ENCODE data around the gene TIGD3. TPM values are rescaled to one million over a fixed set of nuclear protein-coding genes. Genes with fewer than 3 reads are reported as not detected.

The TIGD3 gene
- total RNA-seq, 6 experiments from 2014 or later, result 0.10 to 0.28 (median 0.20) TPM; not detected in 3

GRCh38 chr11:65393513-65394079, 39.0 kb downstream of the TIGD3 start:
- DNase-seq, result peak in 2 of 3 donors; percentile 46 to 54
- no CpG with 5 or more reads among the region's 17 CpGs for WGBS (ENCODE audit: insufficient coverage, low coverage, low lambda C conversion rate, missing lambda C conversion rate)
- ATAC-seq, result no peak
- TF ChIP-seq POLR2A (IDR thresholded peaks at IDR 0.05) (no peak), CTCF (IDR thresholded peaks at IDR 0.05) (no peak)
- peaks cover 0 to 11% (median 5%) of the 10 kb centered on the region in 4 donors for H3K36me3 ChIP-seq
- no peak overlapping the region for H3K27ac ChIP-seq
- H3K4me1 ChIP-seq, result peaks cover 0 to 3% (median 0%) of the 10 kb centered on the region in 4 donors
- no peaks in the 10 kb centered on the region for H3K9me3 ChIP-seq
- H3K27me3 ChIP-seq, result no peaks in the 10 kb centered on the region
- intact Hi-C loops (cut with DNase I), result loop anchor here in 1 of 2 donors (5.0 kb wide), 1 partner anchor 36 kb away; no protein-coding TSS in a partner anchor
- H3K4me3 ChIP-seq, result no peak overlapping the region

- intact Hi-C loops (cut with DNase I), result loop anchor here in 1 of 2 donors (5.0 kb wide), 1 partner anchor 37 kb away; no protein-coding TSS in a partner anchor
- DNase-seq (peak in 1 of 3 donors; percentile 55), ATAC-seq (no peak)
- TF ChIP-seq CTCF (IDR thresholded peaks at IDR 0.05) (no peak), POLR2A (IDR thresholded peaks at IDR 0.05) (no peak)
- no peak overlapping the region for H3K4me3 ChIP-seq
- H3K9me3 ChIP-seq, result no peaks in the 10 kb centered on the region
- no peak overlapping the region for H3K27ac ChIP-seq
- peaks cover 0 to 11% (median 5%) of the 10 kb centered on the region in 4 donors for H3K36me3 ChIP-seq
- no peaks in the 10 kb centered on the region for H3K4me1 ChIP-seq
- 100% methylated on average over 1 of the region's 20 CpGs for WGBS (ENCODE audit: insufficient coverage, low coverage, low lambda C conversion rate, missing lambda C conversion rate)
- H3K27me3 ChIP-seq, result no peaks in the 10 kb centered on the region
Observed at GRCh38 chr11:65394125-65394536, 39.6 kb downstream of the TIGD3 start.

- Histone ChIP-seq H3K27me3 (no peaks in the 10 kb centered on the region), H3K4me3 (no peak overlapping the region), H3K9me3 (no peaks in the 10 kb centered on the region), H3K36me3 (peaks cover 0 to 14% (median 6%) of the 10 kb centered on the region in 4 donors), H3K27ac (no peak overlapping the region), H3K4me1 (no peaks in the 10 kb centered on the region)
- intact Hi-C loops (cut with DNase I), result no loop called here
- TF ChIP-seq POLR2A (IDR thresholded peaks at IDR 0.05) (no peak), CTCF (IDR thresholded peaks at IDR 0.05) (no peak)
- DNase-seq, result peak in 1 of 3 donors; percentile 45
- no peak for ATAC-seq
- WGBS (ENCODE audit: insufficient coverage, low coverage, low lambda C conversion rate, missing lambda C conversion rate), result no CpG with 5 or more reads among the region's 15 CpGs
Observed at GRCh38 chr11:65395961-65396530, 41.5 kb downstream of the TIGD3 start.

- no peak for ATAC-seq
- peaks cover 0 to 14% (median 6%) of the 10 kb centered on the region in 4 donors for H3K36me3 ChIP-seq
Observed at GRCh38 chr11:65396769-65397745, 42.5 kb downstream of the TIGD3 start.

More at GRCh38 chr11:65396769-65397745, 42.5 kb downstream of the TIGD3 start:
- intact Hi-C loops (cut with DNase I), result no loop called here
- Histone ChIP-seq H3K27me3 (no peaks in the 10 kb centered on the region), H3K4me3 (no peak overlapping the region), H3K9me3 (no peaks in the 10 kb centered on the region), H3K4me1 (peaks cover 0 to 3% (median 0%) of the 10 kb centered on the region in 4 donors), H3K27ac (no peak overlapping the region)
- TF ChIP-seq POLR2A (IDR thresholded peaks at IDR 0.05), result no peak
- no peak for TF ChIP-seq CTCF (IDR thresholded peaks at IDR 0.05)
- 94% methylated on average over 19 of the region's 38 CpGs for WGBS (ENCODE audit: insufficient coverage, low coverage, low lambda C conversion rate, missing lambda C conversion rate)
- no peak for DNase-seq

Data from right lobe of liver (tissue), 6 donors.